Esophagus squamous epithelium (tissue), 5 donors: ENCODE results near the gene WDR45. TPM values are rescaled to one million over a fixed set of nuclear protein-coding genes. Genes with fewer than 3 reads are reported as not detected.

Experiments
- DNase-seq: peaks from one replicate; lab custom pipeline; 2025; lab: John Stamatoyannopoulos, UW
- H3K27ac ChIP-seq, 4 donors: fragments of 200-600 bp; sonication (generic); one replicate each; pipeline ENCODE4 v1.5.1; 2016 to 2019; ENCODE audit warnings: mild to moderate bottlenecking in 1 of 4
- H3K27me3 ChIP-seq, 4 donors: fragments of 200-600 bp; sonication (generic); 1 replicate in 3 of 4; 2 replicates in 1 of 4; pipeline versions ENCODE4 v1.5.1 to v1.6.0; 2017 to 2021; ENCODE audit warnings: antibody characterized with exemption in 1 of 4
- H3K36me3 ChIP-seq, 3 donors: fragments of 200-600 bp; sonication (generic); one replicate each; pipeline ENCODE4 v1.5.1; 2016 to 2019
- H3K4me1 ChIP-seq, 3 donors: fragments of 200-600 bp; sonication (generic); one replicate each; pipeline ENCODE4 v1.5.1; 2017 to 2019
- H3K4me3 ChIP-seq, 4 donors: fragments of 200-600 bp; sonication (generic); 1 replicate in 3 of 4; 2 replicates in 1 of 4; pipeline ENCODE4 v1.5.1; 2016 to 2019; ENCODE audit warnings: mild to moderate bottlenecking in 2 of 4, moderate library complexity in 1 of 4
- H3K9me3 ChIP-seq, 3 donors: fragments of 200-600 bp; sonication (generic); one replicate each; pipeline ENCODE4 v1.5.1; 2016 to 2019
- CTCF ChIP-seq, 6 experiments: fragments of 450-650 bp in 4 of 6; fragments of 200-600 bp in 2 of 6; sonication (generic) in 2 of 6; IDR thresholded peaks; one replicate each; pipeline ENCODE4 v1.5.1; 2016 to 2019; ENCODE audit warnings: antibody characterized with exemption in 6 of 6, mild to moderate bottlenecking in 4 of 6, moderate library complexity in 4 of 6
- POLR2A ChIP-seq, 4 donors: fragments of 450-650 bp; IDR thresholded peaks; one replicate each; pipeline ENCODE4 v1.6.1; 2017; ENCODE audit warnings: antibody characterized with exemption in 4 of 4, mild to moderate bottlenecking in 4 of 4, moderate library complexity in 3 of 4
- WGBS, 2 donors: methylation state at CpG; one replicate each; pipeline ENCODE4 v1.1.5; 2018; 5-methylcytosine and 5-hydroxymethylcytosine counted together
- intact Hi-C: fragments of 100-400 bp; cut with DNase I; formaldehyde crosslinking; loops from one replicate; pipeline ENCODE4 v1.15.0; 2022
- total RNA-seq, 4 donors: library from RNA; depleted of rRNA; stranded (reverse); fragments of >200 nt; gene quantifications; one replicate each; pipeline ENCODE4 v1.1.0, GENCODE V29; 2016
- donor health status: DM: yes; HTN: yes; CAD: no.

WDR45 gene
- total RNA-seq, 4 donors from 2014 or later: 30.1 to 78.0 (median 37.0) TPM

GRCh38 chrX:49043220-49043986 lies 36.3 kb downstream of the WDR45 start, which contains the start of gene TFE3:
Gene TFE3 (minus strand): TSS chrX:49043357. CDS start chrX:49043226, 131 bp downstream.
- peaks cover 3 to 40% (median 20%) of the 10 kb centered on the region in 3 donors for H3K4me1 ChIP-seq
- peak within 1 kb of the TSS; percentile 74 to 83 (median 79) for H3K4me3 ChIP-seq
- H3K9me3 ChIP-seq: no peaks in the 10 kb centered on the region
- DNase-seq: peak; percentile 90
- intact Hi-C loops: no loop called here
- WGBS, 2 donors: 38% methylated on average over 28 of the region's 67 CpGs; no CpG with 5 or more reads in 1 of the 2 donors
- peak within 1 kb of the TSS; percentile 98 to 99 (median 98) for H3K27ac ChIP-seq
- TF ChIP-seq CTCF (IDR thresholded peaks at IDR 0.05): peak in 5 of 6 experiments; percentile 34 to 88 (median 59)
- TF ChIP-seq POLR2A (IDR thresholded peaks at IDR 0.05): peak in 3 of 4 donors; percentile 26 to 77 (median 70)
- H3K27me3 ChIP-seq: no peaks in the 10 kb centered on the region
- H3K36me3 ChIP-seq: peaks cover 0 to 12% (median 4%) of the 10 kb centered on the region in 3 donors

DNA sequence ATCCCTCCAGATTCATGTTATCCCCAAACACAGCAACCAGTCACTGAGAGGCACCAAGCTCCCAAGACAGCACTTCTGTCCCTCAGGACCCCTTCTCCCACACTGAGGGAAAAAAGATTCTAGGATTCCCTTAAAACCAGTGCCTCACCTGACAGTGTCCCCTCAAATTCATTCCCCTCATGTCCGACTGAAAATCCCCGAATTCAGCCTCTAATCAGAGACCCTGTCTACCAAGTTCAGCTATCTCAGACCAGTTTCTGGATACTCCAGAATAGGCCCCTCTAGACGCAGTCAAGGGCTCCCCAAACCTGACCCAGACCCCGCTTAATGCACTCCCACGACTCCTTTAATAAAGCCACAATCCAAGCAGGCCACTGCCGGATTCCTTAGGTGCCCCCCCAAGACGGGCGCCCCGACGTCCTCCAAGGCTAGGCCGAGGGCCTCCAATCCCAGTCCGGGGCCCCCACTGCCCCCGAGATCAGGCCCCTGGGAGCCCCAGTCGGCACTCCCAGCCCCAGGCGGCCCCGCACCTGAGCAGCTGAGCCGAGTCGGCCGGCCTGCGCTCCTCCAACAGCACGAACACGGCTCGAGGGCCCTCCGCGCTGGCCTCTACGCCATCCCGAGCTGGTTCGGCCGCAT lies 37.0 kb downstream of the WDR45 start:
- DNase-seq: no peak
- 0 to 39% methylated on average over 4 to 16 of the region's 29 CpGs for WGBS, 2 donors
- H3K27ac ChIP-seq: peak overlapping the region; percentile 98 to 99 (median 98)
- peak overlapping the region; percentile 74 to 83 (median 79) for H3K4me3 ChIP-seq
- intact Hi-C loops: no loop called here
- no peaks in the 10 kb centered on the region for H3K27me3 ChIP-seq
- peaks cover 3 to 40% (median 20%) of the 10 kb centered on the region in 3 donors for H3K4me1 ChIP-seq
- H3K36me3 ChIP-seq: peaks cover 6 to 19% (median 10%) of the 10 kb centered on the region in 3 donors
- H3K9me3 ChIP-seq: no peaks in the 10 kb centered on the region
- no peak for TF ChIP-seq CTCF (IDR thresholded peaks at IDR 0.05)
- TF ChIP-seq POLR2A (IDR thresholded peaks at IDR 0.05): no peak

DNA sequence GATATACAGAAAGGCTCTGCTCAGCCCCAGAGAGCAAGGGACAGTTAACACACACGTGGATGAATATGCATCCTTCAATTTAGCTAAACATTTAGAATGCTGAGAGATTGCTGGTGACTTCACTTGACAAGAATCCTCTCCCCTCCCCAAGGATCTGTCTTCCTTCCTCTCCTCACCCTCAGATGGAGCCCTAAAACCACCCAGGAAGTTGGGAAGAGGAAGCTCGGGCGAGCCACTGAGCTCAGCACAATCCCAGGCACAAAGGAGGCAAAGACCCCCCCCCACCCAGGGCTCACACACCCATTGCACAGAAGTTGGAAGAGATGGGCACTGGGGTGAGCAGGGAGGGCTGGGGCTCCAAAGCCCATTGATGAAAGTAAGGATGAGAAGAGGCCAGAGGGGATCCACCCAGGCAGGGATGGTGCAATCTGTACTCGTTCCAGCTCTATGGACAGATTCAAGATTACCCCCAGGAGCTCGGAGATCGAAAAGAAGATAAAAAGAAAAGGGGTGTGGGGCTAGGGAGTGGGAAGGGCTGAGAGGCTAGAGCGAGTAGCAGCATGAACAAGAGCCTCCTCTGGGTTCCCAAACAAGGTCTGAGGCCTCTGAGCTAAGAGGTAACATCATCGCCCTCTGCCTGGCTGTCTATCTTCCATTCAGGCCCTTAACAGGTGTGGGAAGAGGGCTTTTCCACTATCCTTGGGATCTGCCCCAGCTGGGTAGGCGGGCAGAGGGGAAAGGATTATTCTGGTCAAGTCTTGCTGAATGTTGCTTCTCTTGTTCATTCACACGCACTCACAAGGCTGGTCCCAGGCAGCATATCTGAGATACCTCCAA lies 37.7 kb downstream of the WDR45 start:
- Histone ChIP-seq H3K27me3 (no peaks in the 10 kb centered on the region), H3K4me1 (peaks cover 3 to 40% (median 20%) of the 10 kb centered on the region in 3 donors), H3K27ac (peak overlapping the region; percentile 98 to 99 (median 98)), H3K36me3 (peaks cover 8 to 26% (median 10%) of the 10 kb centered on the region in 3 donors), H3K4me3 (peak overlapping the region; percentile 74 to 83 (median 79)), H3K9me3 (no peaks in the 10 kb centered on the region)
- intact Hi-C loops: no loop called here
- 0 to 15% methylated on average over 5 to 10 of the region's 10 CpGs for WGBS, 2 donors
- DNase-seq: no peak
- TF ChIP-seq CTCF (IDR thresholded peaks at IDR 0.05) (no peak), POLR2A (IDR thresholded peaks at IDR 0.05) (no peak)

GRCh38 chrX:49040376-49040955 lies 39.2 kb downstream of the WDR45 start:
- Histone ChIP-seq H3K9me3 (no peaks in the 10 kb centered on the region), H3K4me1 (peaks cover 3 to 40% (median 20%) of the 10 kb centered on the region in 3 donors), H3K27ac (peak overlapping the region; percentile 70 to 99 (median 98)), H3K27me3 (no peaks in the 10 kb centered on the region), H3K4me3 (peak overlapping the region in 3 of 4 donors; percentile 25 to 83 (median 82)), H3K36me3 (peaks cover 8 to 41% (median 10%) of the 10 kb centered on the region in 3 donors)
- DNase-seq: no peak
- 15 to 62% methylated on average over 7 of the region's 7 CpGs for WGBS, 2 donors
- TF ChIP-seq CTCF (IDR thresholded peaks at IDR 0.05): no peak
- TF ChIP-seq POLR2A (IDR thresholded peaks at IDR 0.05): no peak
- intact Hi-C loops: no loop called here
